Mammary epithelial cell (primary cell): ENCODE data around the gene SEMA3A.

Experiments used
- EZH2 ChIP-seq: IDR thresholded peaks from 2 replicates; pipeline ENCODE4 v1.6.1; 2012; ENCODE audit warnings: low read length, inconsistent platforms, borderline replicate concordance
- TF ChIP-seq, protein P1 (sequence below), 2 donors: IDR thresholded peaks in 1 of 2; conservative IDR thresholded peaks in 1 of 2; 2 replicates each; pipeline ENCODE4 v1.5.1; 2011 to 2012; ENCODE audit warnings: inconsistent platforms in 2 of 2, low read length in 2 of 2, mild to moderate bottlenecking in 2 of 2, control low read depth in 1 of 2, low read depth in 1 of 2; ENCODE audit not compliant: insufficient read depth in 1 of 2; ENCODE audit errors: extremely low read depth in 1 of 2

DNA sequence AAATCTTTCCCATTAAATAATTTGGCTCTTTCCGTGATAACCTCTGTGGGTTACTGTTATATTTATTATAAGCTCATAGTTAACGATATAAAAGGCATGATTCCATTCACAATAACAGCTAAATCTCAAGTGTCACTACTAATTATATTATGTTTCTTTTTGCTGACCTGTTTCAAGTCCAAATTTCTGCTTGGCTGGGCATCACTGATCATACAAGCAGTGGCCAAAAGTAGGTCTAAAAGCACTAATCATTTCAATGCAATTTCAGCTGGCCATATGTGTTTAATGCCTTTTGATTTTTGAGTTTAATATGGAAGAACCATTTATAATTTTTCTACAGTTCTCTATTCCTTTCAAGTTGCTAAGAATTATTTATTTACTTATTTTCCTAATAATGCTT is 110.7 kb downstream of the SEMA3A start:
- TF ChIP-seq, protein P1, sequence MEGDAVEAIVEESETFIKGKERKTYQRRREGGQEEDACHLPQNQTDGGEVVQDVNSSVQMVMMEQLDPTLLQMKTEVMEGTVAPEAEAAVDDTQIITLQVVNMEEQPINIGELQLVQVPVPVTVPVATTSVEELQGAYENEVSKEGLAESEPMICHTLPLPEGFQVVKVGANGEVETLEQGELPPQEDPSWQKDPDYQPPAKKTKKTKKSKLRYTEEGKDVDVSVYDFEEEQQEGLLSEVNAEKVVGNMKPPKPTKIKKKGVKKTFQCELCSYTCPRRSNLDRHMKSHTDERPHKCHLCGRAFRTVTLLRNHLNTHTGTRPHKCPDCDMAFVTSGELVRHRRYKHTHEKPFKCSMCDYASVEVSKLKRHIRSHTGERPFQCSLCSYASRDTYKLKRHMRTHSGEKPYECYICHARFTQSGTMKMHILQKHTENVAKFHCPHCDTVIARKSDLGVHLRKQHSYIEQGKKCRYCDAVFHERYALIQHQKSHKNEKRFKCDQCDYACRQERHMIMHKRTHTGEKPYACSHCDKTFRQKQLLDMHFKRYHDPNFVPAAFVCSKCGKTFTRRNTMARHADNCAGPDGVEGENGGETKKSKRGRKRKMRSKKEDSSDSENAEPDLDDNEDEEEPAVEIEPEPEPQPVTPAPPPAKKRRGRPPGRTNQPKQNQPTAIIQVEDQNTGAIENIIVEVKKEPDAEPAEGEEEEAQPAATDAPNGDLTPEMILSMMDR (conservative IDR thresholded peaks at IDR 0.05 in 1 of 2, IDR thresholded peaks at IDR 0.05 in 1 of 2; ENCODE audit: extremely low read depth in 1 of 2, insufficient read depth in 1 of 2, low read depth in 1 of 2, low read length in 2 of 2) = no peak
- TF ChIP-seq EZH2 = no peak
